Stomach (tissue), 9 donors: Measurements from ENCODE around the gene THAP7. TPM values are rescaled to one million over a fixed set of nuclear protein-coding genes. Genes with fewer than 3 reads are reported as not detected.

Experiments used
- DNase-seq, 2 donors: peaks; one replicate each; pipeline versions ENCODE4 v3.0.0 to v3.0.0-alpha.2; 2013 to 2019
- H3K27ac ChIP-seq, 5 donors: fragments of 200-600 bp in 4 of 5; sonication (generic) in 4 of 5; one replicate each; pipeline ENCODE4 v1.5.1; 2013 to 2019; ENCODE audit warnings: mild to moderate bottlenecking in 1 of 5, moderate library complexity in 1 of 5
- H3K27me3 ChIP-seq, 3 donors: fragments of 200-600 bp; sonication (generic); one replicate each; pipeline ENCODE4 v1.5.1; 2017 to 2019; ENCODE audit warnings: mixed run types in 1 of 3
- H3K36me3 ChIP-seq, 4 donors: fragments of 200-600 bp; sonication (generic); 1 replicate in 3 of 4; 2 replicates in 1 of 4; pipeline ENCODE4 v1.5.1; 2016 to 2019
- H3K4me1 ChIP-seq, 4 donors: fragments of 200-600 bp; sonication (generic); one replicate each; pipeline ENCODE4 v1.5.1; 2016 to 2019
- H3K4me3 ChIP-seq, 4 donors: fragments of 200-600 bp; sonication (generic) in 3 of 4; one replicate each; pipeline ENCODE4 v1.5.1; 2016 to 2019; ENCODE audit warnings: mild to moderate bottlenecking in 1 of 4
- H3K9me3 ChIP-seq, 4 donors: fragments of 200-600 bp; sonication (generic); one replicate each; pipeline ENCODE4 v1.5.1; 2016 to 2019
- EP300 ChIP-seq: sonication (generic); formaldehyde crosslinking; IDR thresholded peaks from one replicate; pipeline ENCODE4 v1.6.1; 2017; ENCODE audit warnings: antibody characterized with exemption
- POLR2A ChIP-seq, 4 donors: fragments of 450-650 bp; IDR thresholded peaks; one replicate each; pipeline ENCODE4 v1.6.1; 2016; ENCODE audit warnings: antibody characterized with exemption in 4 of 4, control low read depth in 2 of 4, mild to moderate bottlenecking in 1 of 4, moderate library complexity in 1 of 4
- POLR2AphosphoS5 ChIP-seq, 3 donors: sonication (generic); formaldehyde crosslinking; IDR thresholded peaks; one replicate each; pipeline ENCODE4 v1.6.1; 2016; ENCODE audit warnings: antibody characterized with exemption in 3 of 3
- WGBS, 5 donors: extraction: QIAGEN DNeasy Blood & Tissue Kit in 3 of 5; methylation state at CpG; one replicate each; pipeline versions ENCODE4 v1.1.5 to v1.1.7; 2013 to 2018; 5-methylcytosine and 5-hydroxymethylcytosine counted together
- intact Hi-C: fragments of 100-400 bp; cut with DNase I; formaldehyde crosslinking; loops from one replicate; pipeline ENCODE4 v1.15.1; 2023; ENCODE audit warnings: low total_unique reads
- polyA plus RNA-seq, 3 donors: library from polyadenylated mRNA; stranded (reverse); fragments of 200-250 nt; gene quantifications; one replicate each; pipeline ENCODE4 v1.2.3, GENCODE V29; 2013
- total RNA-seq, 5 donors: library from RNA; depleted of rRNA; stranded (reverse); fragments of >200 nt; gene quantifications; one replicate each; pipeline versions ENCODE4 v1.1.0 to v1.2.3, GENCODE V29; 2014 to 2016
- TF ChIP-seq, protein P1 (sequence below), 7 experiments: fragments of 450-650 bp in 4 of 7; fragments of 200-600 bp in 3 of 7; sonication (generic) in 3 of 7; IDR thresholded peaks; one replicate each; pipeline ENCODE4 v1.5.1; 2016 to 2019; ENCODE audit warnings: antibody characterized with exemption in 7 of 7, control low read depth in 2 of 7, mild to moderate bottlenecking in 1 of 7
- donor health status: healthy with polysubstance abuse.
- donor health status: Bipolar disorder and iron deficiency.
- donor health status: healthy.

The THAP7 gene
- total and polyA plus RNA-seq, 8 donors: 5.8 to 57.2 (median 42.1) TPM

GRCh38 chr22:21025763-21026755 lies 24.1 kb upstream of the THAP7 start:
- no peak overlapping the region for H3K4me3 ChIP-seq
- no peak for DNase-seq
- TF ChIP-seq, protein P1, sequence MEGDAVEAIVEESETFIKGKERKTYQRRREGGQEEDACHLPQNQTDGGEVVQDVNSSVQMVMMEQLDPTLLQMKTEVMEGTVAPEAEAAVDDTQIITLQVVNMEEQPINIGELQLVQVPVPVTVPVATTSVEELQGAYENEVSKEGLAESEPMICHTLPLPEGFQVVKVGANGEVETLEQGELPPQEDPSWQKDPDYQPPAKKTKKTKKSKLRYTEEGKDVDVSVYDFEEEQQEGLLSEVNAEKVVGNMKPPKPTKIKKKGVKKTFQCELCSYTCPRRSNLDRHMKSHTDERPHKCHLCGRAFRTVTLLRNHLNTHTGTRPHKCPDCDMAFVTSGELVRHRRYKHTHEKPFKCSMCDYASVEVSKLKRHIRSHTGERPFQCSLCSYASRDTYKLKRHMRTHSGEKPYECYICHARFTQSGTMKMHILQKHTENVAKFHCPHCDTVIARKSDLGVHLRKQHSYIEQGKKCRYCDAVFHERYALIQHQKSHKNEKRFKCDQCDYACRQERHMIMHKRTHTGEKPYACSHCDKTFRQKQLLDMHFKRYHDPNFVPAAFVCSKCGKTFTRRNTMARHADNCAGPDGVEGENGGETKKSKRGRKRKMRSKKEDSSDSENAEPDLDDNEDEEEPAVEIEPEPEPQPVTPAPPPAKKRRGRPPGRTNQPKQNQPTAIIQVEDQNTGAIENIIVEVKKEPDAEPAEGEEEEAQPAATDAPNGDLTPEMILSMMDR (IDR thresholded peaks at IDR 0.05): no peak
- TF ChIP-seq EP300 (no peak), POLR2AphosphoS5 (IDR thresholded peaks at IDR 0.05) (no peak), POLR2A (IDR thresholded peaks at IDR 0.05) (no peak)
- WGBS, 5 donors: 84 to 91% (median 86%) methylated on average over 14 to 27 of the region's 27 CpGs
- intact Hi-C loops: loop anchor here (10.0 kb wide), 1 partner anchor 61 kb away; the partner anchor contains the start of gene AIFM3
- no peak overlapping the region for H3K27ac ChIP-seq
- H3K9me3 ChIP-seq: no peaks in the 10 kb centered on the region
- no peaks in the 10 kb centered on the region for H3K4me1 ChIP-seq
- peaks cover 0 to 28% (median 0%) of the 10 kb centered on the region in 3 donors for H3K27me3 ChIP-seq
- H3K36me3 ChIP-seq: no peaks in the 10 kb centered on the region

- WGBS, 5 donors: 58 to 66% (median 62%) methylated on average over 8 of the region's 8 CpGs
- Histone ChIP-seq H3K9me3 (no peaks in the 10 kb centered on the region), H3K36me3 (no peaks in the 10 kb centered on the region), H3K27me3 (peaks cover 0 to 20% (median 0%) of the 10 kb centered on the region in 3 donors), H3K27ac (no peak overlapping the region), H3K4me3 (no peak overlapping the region), H3K4me1 (no peaks in the 10 kb centered on the region)
- no peak for TF ChIP-seq EP300
- TF ChIP-seq, protein P1 (IDR thresholded peaks at IDR 0.05): no peak
- no peak for TF ChIP-seq POLR2AphosphoS5 (IDR thresholded peaks at IDR 0.05)
- TF ChIP-seq POLR2A (IDR thresholded peaks at IDR 0.05): no peak
- DNase-seq: no peak
- intact Hi-C loops: loop anchor here (10.0 kb wide), 1 partner anchor 60 kb away; the partner anchor contains the start of gene AIFM3
Observed at GRCh38 chr22:21025266-21025665, 23.3 kb upstream of the THAP7 start.

DNA sequence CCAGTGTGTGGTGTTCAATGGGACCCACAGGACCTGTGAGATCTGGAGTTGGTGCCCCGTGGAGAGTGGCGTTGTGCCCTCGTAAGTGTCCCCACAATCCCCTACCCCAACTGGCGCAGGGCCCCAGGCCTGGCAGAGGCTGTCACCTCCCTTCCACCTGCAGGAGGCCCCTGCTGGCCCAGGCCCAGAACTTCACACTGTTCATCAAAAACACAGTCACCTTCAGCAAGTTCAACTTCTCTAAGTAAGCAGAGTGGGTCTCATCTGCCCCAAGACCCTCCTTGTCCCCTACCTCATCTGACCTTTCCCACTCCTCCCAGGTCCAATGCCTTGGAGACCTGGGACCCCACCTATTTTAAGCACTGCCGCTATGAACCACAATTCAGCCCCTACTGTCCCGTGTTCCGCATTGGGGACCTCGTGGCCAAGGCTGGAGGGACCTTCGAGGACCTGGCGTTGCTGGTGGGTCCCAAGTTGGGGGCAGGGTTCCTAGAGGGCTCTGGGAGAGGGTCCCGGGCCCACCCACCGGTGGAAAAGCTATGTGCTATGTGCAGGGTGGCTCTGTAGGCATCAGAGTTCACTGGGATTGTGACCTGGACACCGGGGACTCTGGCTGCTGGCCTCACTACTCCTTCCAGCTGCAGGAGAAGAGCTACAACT lies 21.2 kb upstream of the THAP7 start:
- intact Hi-C loops: loop anchor here (10.0 kb wide), 1 partner anchor 58 kb away; the partner anchor contains the start of gene AIFM3
- WGBS, 5 donors: 74 to 84% (median 78%) methylated on average over 8 to 13 of the region's 13 CpGs

More for the DNA sequence above, 21.2 kb upstream of the THAP7 start:
- no peaks in the 10 kb centered on the region for H3K9me3 ChIP-seq
- TF ChIP-seq, protein P1 (IDR thresholded peaks at IDR 0.05): no peak
- no peak for TF ChIP-seq POLR2AphosphoS5 (IDR thresholded peaks at IDR 0.05)
- no peak for TF ChIP-seq POLR2A (IDR thresholded peaks at IDR 0.05)
- no peak for TF ChIP-seq EP300
- H3K27me3 ChIP-seq: no peaks in the 10 kb centered on the region
- H3K4me1 ChIP-seq: no peaks in the 10 kb centered on the region
- H3K27ac ChIP-seq: no peak overlapping the region
- no peak overlapping the region for H3K4me3 ChIP-seq
- DNase-seq: no peak
- no peaks in the 10 kb centered on the region for H3K36me3 ChIP-seq
